Bronchial epithelial cell (primary cell): Measurements from ENCODE around the gene PIM3. TPM values are rescaled to one million over a fixed set of nuclear protein-coding genes. Genes with fewer than 3 reads are reported as not detected.

ENCODE experiments used
- DNase-seq: peaks from one replicate; pipeline ENCODE4 v3.0.0-alpha.2; 2010; ENCODE audit warnings: low read depth
- FAIRE-seq: peaks from 2 replicates; lab custom pipeline; 2011; peaks lifted over from hg19 to GRCh38; lab: Jason Lieb, UNC
- H3K27me3 ChIP-seq: 2 replicates; pipeline ENCODE4 v1.5.1; 2011; ENCODE audit warnings: low read length; ENCODE audit not compliant: control insufficient read depth, insufficient read depth
- H3K36me3 ChIP-seq: 2 replicates; pipeline ENCODE4 v1.5.1; 2011; ENCODE audit warnings: low read length; ENCODE audit not compliant: control insufficient read depth, insufficient read depth
- H3K4me3 ChIP-seq: 2 replicates; pipeline ENCODE4 v1.5.1; 2011; ENCODE audit warnings: mild to moderate bottlenecking, low read depth, low read length, control low read depth
- CTCF ChIP-seq: IDR thresholded peaks from 2 replicates; pipeline ENCODE4 v1.5.1; 2011; ENCODE audit warnings: mild to moderate bottlenecking, moderate library complexity, low read length, control low read depth, inconsistent platforms; ENCODE audit not compliant: insufficient read depth, severe bottlenecking
- total RNA-seq: library from RNA; depleted of rRNA; stranded (reverse); fragments of >200 nt; gene quantifications from 2 replicates; pipeline ENCODE4 v1.2.1, GENCODE V29; 2014

Gene PIM3
- total RNA-seq, 1 donor from 2014 or later: 67.1 TPM

GRCh38 chr22:49934891-49935557 is 25.5 kb upstream of the PIM3 start:
- no peaks in the 10 kb centered on the region for H3K36me3 ChIP-seq
- H3K4me3 ChIP-seq: peak overlapping the region; percentile 26
- DNase-seq: no peak
- no peak for TF ChIP-seq CTCF
- FAIRE-seq: no peak
- H3K27me3 ChIP-seq: no peaks in the 10 kb centered on the region

- Histone ChIP-seq H3K36me3 (no peaks in the 10 kb centered on the region), H3K4me3 (peak overlapping the region; percentile 23), H3K27me3 (no peaks in the 10 kb centered on the region)
- DNase-seq: no peak
- no peak for TF ChIP-seq CTCF
- FAIRE-seq: no peak
Measured at GRCh38 chr22:49935561-49935960, 25.0 kb upstream of the PIM3 start.

GRCh38 chr22:49936018-49936972 is 24.3 kb upstream of the PIM3 start:
- H3K36me3 ChIP-seq: no peaks in the 10 kb centered on the region
- peak overlapping the region; percentile 23 for H3K4me3 ChIP-seq
- DNase-seq (peak; percentile 43), FAIRE-seq (no peak)
- no peaks in the 10 kb centered on the region for H3K27me3 ChIP-seq
- no peak for TF ChIP-seq CTCF

- FAIRE-seq (no peak), DNase-seq (no peak)
- Histone ChIP-seq H3K4me3 (no peak overlapping the region), H3K27me3 (no peaks in the 10 kb centered on the region), H3K36me3 (no peaks in the 10 kb centered on the region)
- TF ChIP-seq CTCF: no peak
Measured at GRCh38 chr22:49936973-49937757, 23.4 kb upstream of the PIM3 start.

GRCh38 chr22:49937758-49938564 is 22.6 kb upstream of the PIM3 start:
- Histone ChIP-seq H3K36me3 (no peaks in the 10 kb centered on the region), H3K4me3 (no peak overlapping the region), H3K27me3 (no peaks in the 10 kb centered on the region)
- DNase-seq (no peak), FAIRE-seq (no peak)
- no peak for TF ChIP-seq CTCF
